GM13976 (cell line): ENCODE results near the gene ATPAF2.

ENCODE experiments used
- DNase-seq: peaks from one replicate; pipeline ENCODE4 v3.0.0; 2012; ENCODE audit warnings: low spot score
- CTCF ChIP-seq: IDR thresholded peaks from 2 replicates; pipeline ENCODE4 v1.5.1; 2012; ENCODE audit warnings: borderline replicate concordance, mild to moderate bottlenecking; ENCODE audit not compliant: insufficient read depth; ENCODE audit errors: extremely low read depth, missing control alignments, control extremely low read depth
- in situ Hi-C: fragments of 300-500 bp; cut with MboI; formaldehyde crosslinking; loops from one replicate; pipeline ENCODE4 v1.12.0; 2022; ENCODE audit warnings: low sequenced_read_pairs, mixed read lengths, inconsistent platforms; ENCODE audit not compliant: unreplicated experiment

Gene ATPAF2

GRCh38 chr17:18040261-18040858 lies 1.4 kb upstream of the ATPAF2 start:
- in situ Hi-C loops = no loop called here
- no peak for TF ChIP-seq CTCF
- no peak for DNase-seq

GRCh38 chr17:18039535-18040260 lies 730 bp upstream of the ATPAF2 start:
- TF ChIP-seq CTCF = no peak
- DNase-seq = no peak
- in situ Hi-C loops = loop anchor here (10.0 kb wide), 1 partner anchor 355 kb away; the partner anchor contains the start of gene RAI1

- no peak for TF ChIP-seq CTCF
- in situ Hi-C loops = loop anchor here (10.0 kb wide), 1 partner anchor 353 kb away; the partner anchor contains the start of gene RAI1
- DNase-seq = peak; percentile 55
Measured at GRCh38 chr17:18038149-18038850, 668 bp downstream of the ATPAF2 start.

GRCh38 chr17:18037486-18037885 lies 1.5 kb downstream of the ATPAF2 start:
- TF ChIP-seq CTCF = no peak
- no peak for DNase-seq
- in situ Hi-C loops = loop anchor here (10.0 kb wide), 1 partner anchor 353 kb away; the partner anchor contains the start of gene RAI1

GRCh38 chr17:18035704-18036103 lies 3.3 kb downstream of the ATPAF2 start:
- in situ Hi-C loops = loop anchor here (10.0 kb wide), 1 partner anchor 351 kb away; the partner anchor contains the start of gene RAI1
- no peak for TF ChIP-seq CTCF
- DNase-seq = no peak

GRCh38 chr17:18033442-18034099 lies 5.4 kb downstream of the ATPAF2 start:
- in situ Hi-C loops = loop anchor here (10.0 kb wide), 1 partner anchor 349 kb away; the partner anchor contains the start of gene RAI1
- peak; percentile 49 for TF ChIP-seq CTCF

More at GRCh38 chr17:18033442-18034099, 5.4 kb downstream of the ATPAF2 start:
- peak; percentile 82 for DNase-seq
